CD14-positive monocyte (primary cell): ENCODE results near the gene KDM2A. TPM values are rescaled to one million over a fixed set of nuclear protein-coding genes. Genes with fewer than 3 reads are reported as not detected.

Experiments
- DNase-seq, 3 donors: peaks; one replicate each; pipeline ENCODE4 v3.0.0-alpha.2; 2011 to 2022
- H2AFZ ChIP-seq: 2 replicates; pipeline ENCODE4 v1.6.0; 2012; ENCODE audit warnings: mild to moderate bottlenecking, low read depth, low read length, inconsistent platforms; ENCODE audit not compliant: insufficient read depth, poor library complexity, severe bottlenecking
- H3K27ac ChIP-seq, 2 donors: 1 replicate in 1 of 2; 2 replicates in 1 of 2; pipeline ENCODE4 v1.5.1; 2012 to 2013; ENCODE audit warnings: low read length in 2 of 2, control low read depth in 1 of 2, inconsistent platforms in 1 of 2, low read depth in 1 of 2, mild to moderate bottlenecking in 1 of 2
- H3K27me3 ChIP-seq, 2 donors: one replicate each; pipeline versions ENCODE4 v1.6.0 to v1.6.1; 2011 to 2013; ENCODE audit warnings: low read length in 2 of 2; ENCODE audit not compliant: control insufficient read depth in 2 of 2, insufficient read depth in 2 of 2
- H3K36me3 ChIP-seq, 2 donors: replicated peaks in 1 of 2; 1 replicate in 1 of 2; 2 replicates in 1 of 2; pipeline versions ENCODE4 v1.5.1 to v1.6.1; 2012 to 2013; ENCODE audit warnings: low read length in 2 of 2, control low read depth in 1 of 2, inconsistent platforms in 1 of 2, mild to moderate bottlenecking in 1 of 2; ENCODE audit not compliant: insufficient read depth in 2 of 2, control insufficient read depth in 1 of 2
- H3K4me1 ChIP-seq, 2 donors: 1 replicate in 1 of 2; 2 replicates in 1 of 2; pipeline versions ENCODE4 v1.5.1 to v1.6.1; 2012 to 2013; ENCODE audit warnings: low read length in 2 of 2, control low read depth in 1 of 2, inconsistent platforms in 1 of 2, mild to moderate bottlenecking in 1 of 2, moderate library complexity in 1 of 2; ENCODE audit not compliant: insufficient read depth in 2 of 2, control insufficient read depth in 1 of 2
- H3K4me2 ChIP-seq: replicated peaks from 2 replicates; pipeline ENCODE3; 2012; ENCODE audit warnings: low read length, moderate library complexity, mild to moderate bottlenecking; ENCODE audit not compliant: poor library complexity, severe bottlenecking; ENCODE audit errors: extremely low read depth
- H3K4me3 ChIP-seq, 3 experiments: fragments of 200-600 bp in 1 of 3; sonication (generic) in 1 of 3; replicated peaks in 1 of 3; 1 replicate in 2 of 3; 2 replicates in 1 of 3; pipeline ENCODE4 v1.5.1; 2011 to 2013; ENCODE audit warnings: low read length in 3 of 3, mild to moderate bottlenecking in 3 of 3, control low read depth in 2 of 3, low read depth in 2 of 3, inconsistent platforms in 1 of 3, moderate library complexity in 1 of 3
- H3K79me2 ChIP-seq: 2 replicates; pipeline ENCODE4 v1.6.0; 2012; ENCODE audit warnings: mild to moderate bottlenecking, control low read depth, inconsistent platforms, low read length, moderate library complexity; ENCODE audit not compliant: insufficient read depth
- H3K9ac ChIP-seq: 2 replicates; pipeline ENCODE4 v1.6.0; 2017; ENCODE audit warnings: low read length, mild to moderate bottlenecking; ENCODE audit not compliant: insufficient read depth, poor library complexity, severe bottlenecking
- H3K9me3 ChIP-seq, 2 donors: replicated peaks in 1 of 2; 1 replicate in 1 of 2; 2 replicates in 1 of 2; pipeline versions ENCODE4 v1.5.1 to v1.6.1; 2012 to 2013; ENCODE audit warnings: low read length in 2 of 2, control low read depth in 1 of 2; ENCODE audit not compliant: control insufficient read depth in 1 of 2, insufficient read depth in 1 of 2
- H4K20me1 ChIP-seq: 2 replicates; pipeline ENCODE4 v1.6.0; 2012; ENCODE audit warnings: mild to moderate bottlenecking, low read length, control low read depth, moderate library complexity; ENCODE audit not compliant: insufficient read depth
- H3K27ac Mint-ChIP-seq, 7 donors: one replicate each; pipeline ENCODE4 v1.8.0; 2020; ENCODE audit warnings: mild to moderate bottlenecking in 7 of 7, mixed read lengths in 7 of 7, moderate library complexity in 6 of 7, inconsistent platforms in 2 of 7
- H3K27me3 Mint-ChIP-seq, 3 donors: one replicate each; pipeline ENCODE4 v1.8.0; 2021 to 2022; ENCODE audit warnings: low read depth in 3 of 3, mild to moderate bottlenecking in 3 of 3, mixed read lengths in 3 of 3, moderate library complexity in 3 of 3, inconsistent platforms in 1 of 3
- H3K36me3 Mint-ChIP-seq, 2 donors: one replicate each; pipeline ENCODE4 v1.8.0; 2020; ENCODE audit warnings: mixed read lengths in 2 of 2, inconsistent platforms in 1 of 2, mild to moderate bottlenecking in 1 of 2
- H3K4me1 Mint-ChIP-seq: one replicate; pipeline ENCODE4 v1.8.0; 2020; ENCODE audit warnings: mild to moderate bottlenecking, mixed read lengths
- H3K4me3 Mint-ChIP-seq, 2 donors: one replicate each; pipeline ENCODE4 v1.8.0; 2020; ENCODE audit warnings: mild to moderate bottlenecking in 2 of 2, mixed read lengths in 2 of 2, moderate library complexity in 1 of 2
- H3K9me3 Mint-ChIP-seq, 7 donors: one replicate each; pipeline ENCODE4 v1.8.0; 2020 to 2022; ENCODE audit warnings: mixed read lengths in 7 of 7, mild to moderate bottlenecking in 6 of 7, moderate library complexity in 6 of 7, inconsistent platforms in 2 of 7
- CTCF ChIP-seq: fragments of 200-600 bp; IDR thresholded peaks from one replicate; pipeline ENCODE4 v1.8.0; 2022; ENCODE audit warnings: antibody characterized with exemption, mild to moderate bottlenecking
- WGBS: methylation state at CpG from one replicate; pipeline ENCODE4 v1.1.5; 2013; ENCODE audit warnings: missing lambda C conversion rate; ENCODE audit not compliant: insufficient coverage; 5-methylcytosine and 5-hydroxymethylcytosine counted together
- intact Hi-C, 2 donors: fragments of 100-400 bp; cut with micrococcal nuclease; formaldehyde crosslinking; loops; one replicate each; pipeline versions ENCODE4 v1.15.0 to v1.15.1; 2023
- polyA plus RNA-seq, 3 donors: library from polyadenylated mRNA; depleted of rRNA in 1 of 3; unstranded in 2 of 3; stranded (reverse) in 1 of 3; fragments of 300-500 nt in 2 of 3; fragments of >200 nt in 1 of 3; fragmentation: Illumina TruSeq in 2 of 3; gene quantifications; 1 replicate in 2 of 3; 2 replicates in 1 of 3; pipeline ENCODE4 v1.2.3, GENCODE V29; 2012 to 2021

KDM2A gene
- polyA plus RNA-seq, 3 donors, result 2.6 to 98.9 (median 3.9) TPM

GRCh38 chr11:67300256-67300755 lies 181.2 kb downstream of the KDM2A start:
- DNase-seq, result no peak
- Histone ChIP-seq H3K4me2 (no peak overlapping the region), H3K4me1 (peaks cover 44 to 64% of the 10 kb centered on the region in 2 donors), H3K27me3 (no peaks in the 10 kb centered on the region), H3K9ac (no peak overlapping the region), H3K36me3 (peaks cover 67 to 69% of the 10 kb centered on the region in 2 donors), H3K9me3 (peaks cover 3% of the 10 kb centered on the region in 2 donors), H4K20me1 (peaks cover 91% of the 10 kb centered on the region), H2AFZ (no peak overlapping the region), H3K27ac (peak overlapping the region; percentile 19 to 52), H3K4me3 (no peak overlapping the region), H3K79me2 (peaks cover 80% of the 10 kb centered on the region)
- no peaks in the 10 kb centered on the region for H3K27me3 Mint-ChIP-seq
- H3K36me3 Mint-ChIP-seq, result peaks cover 52 to 72% of the 10 kb centered on the region in 2 donors
- 95% methylated on average over 10 of the region's 13 CpGs for WGBS
- no peak overlapping the region for H3K4me3 Mint-ChIP-seq
- intact Hi-C loops, result loop anchor here in 1 of 2 donors (5.0 kb wide), 1 partner anchor 33 kb away; the partner anchor contains the start of gene GRK2
- peaks cover 2 to 11% (median 5%) of the 10 kb centered on the region in 7 donors for H3K9me3 Mint-ChIP-seq
- peaks cover 56% of the 10 kb centered on the region for H3K4me1 Mint-ChIP-seq
- H3K27ac Mint-ChIP-seq, result peak overlapping the region in 4 of 7 donors; percentile 7 to 63 (median 46)
- TF ChIP-seq CTCF, result no peak

GRCh38 chr11:67300756-67301312 lies 181.8 kb downstream of the KDM2A start:
- H3K27me3 ChIP-seq, result no peaks in the 10 kb centered on the region
- peaks cover 75% of the 10 kb centered on the region for H3K79me2 ChIP-seq
- H3K36me3 ChIP-seq, result peaks cover 62 to 64% of the 10 kb centered on the region in 2 donors
- no peak overlapping the region for H3K9ac ChIP-seq
- intact Hi-C loops, result loop anchor here in 1 of 2 donors (5.0 kb wide), 1 partner anchor 34 kb away; the partner anchor contains the start of gene GRK2
- H3K4me1 Mint-ChIP-seq, result peaks cover 61% of the 10 kb centered on the region
- peaks cover 0 to 2% of the 10 kb centered on the region in 2 donors for H3K9me3 ChIP-seq
- WGBS, result 91% methylated on average over 16 of the region's 22 CpGs
- no peak overlapping the region for H3K4me2 ChIP-seq
- H3K9me3 Mint-ChIP-seq, result peaks cover 0 to 6% (median 3%) of the 10 kb centered on the region in 7 donors
- peaks cover 50 to 71% of the 10 kb centered on the region in 2 donors for H3K36me3 Mint-ChIP-seq
- no peak for TF ChIP-seq CTCF
- H4K20me1 ChIP-seq, result peaks cover 91% of the 10 kb centered on the region
- peak overlapping the region; percentile 19 to 52 for H3K27ac ChIP-seq
- H3K4me1 ChIP-seq, result peaks cover 44 to 64% of the 10 kb centered on the region in 2 donors
- no peaks in the 10 kb centered on the region for H3K27me3 Mint-ChIP-seq
- H3K4me3 Mint-ChIP-seq, result no peak overlapping the region
- peak overlapping the region in 4 of 7 donors; percentile 50 to 82 (median 75) for H3K27ac Mint-ChIP-seq
- H3K4me3 ChIP-seq, result no peak overlapping the region
- peak in 1 of 3 donors; percentile 1 for DNase-seq
- H2AFZ ChIP-seq, result no peak overlapping the region
